Suprapubic skin (tissue), 4 donors: ENCODE measurements around the gene XYLT2. TPM values are rescaled to one million over a fixed set of nuclear protein-coding genes. Genes with fewer than 3 reads are reported as not detected.

Experiments
- DNase-seq, 2 donors: peaks; one replicate each; pipeline ENCODE4 v3.0.0-alpha.2; 2019; ENCODE audit warnings: low spot score in 2 of 2
- H3K27ac ChIP-seq: fragments of 200-600 bp; sonication (generic); one replicate; pipeline ENCODE4 v1.5.1; 2019
- H3K27me3 ChIP-seq: fragments of 200-600 bp; sonication (generic); one replicate; pipeline ENCODE4 v1.5.1; 2019
- H3K36me3 ChIP-seq: fragments of 200-600 bp; sonication (generic); one replicate; pipeline ENCODE4 v1.5.1; 2019
- H3K4me1 ChIP-seq: fragments of 200-600 bp; sonication (generic); one replicate; pipeline ENCODE4 v1.5.1; 2019
- H3K4me3 ChIP-seq: fragments of 200-600 bp; sonication (generic); one replicate; pipeline ENCODE4 v1.5.1; 2019; ENCODE audit warnings: mild to moderate bottlenecking
- H3K9me3 ChIP-seq: fragments of 200-600 bp; sonication (generic); one replicate; pipeline ENCODE4 v1.5.1; 2019
- CTCF ChIP-seq, 2 donors: fragments of 200-600 bp in 1 of 2; fragments of 450-650 bp in 1 of 2; sonication (generic) in 1 of 2; IDR thresholded peaks; one replicate each; pipeline ENCODE4 v1.5.1; 2016 to 2019; ENCODE audit warnings: antibody characterized with exemption in 2 of 2, mild to moderate bottlenecking in 1 of 2, moderate library complexity in 1 of 2
- EP300 ChIP-seq: sonication (generic); formaldehyde crosslinking; IDR thresholded peaks from one replicate; pipeline ENCODE4 v1.6.1; 2017; ENCODE audit warnings: antibody characterized with exemption
- POLR2A ChIP-seq, 2 donors: fragments of 450-650 bp; IDR thresholded peaks; one replicate each; pipeline ENCODE4 v1.6.1; 2017; ENCODE audit warnings: antibody characterized with exemption in 2 of 2, mild to moderate bottlenecking in 2 of 2, moderate library complexity in 2 of 2
- POLR2AphosphoS5 ChIP-seq, 3 donors: sonication (generic); formaldehyde crosslinking; IDR thresholded peaks; one replicate each; pipeline ENCODE4 v1.6.1; 2017; ENCODE audit warnings: antibody characterized with exemption in 3 of 3
- WGBS: methylation state at CpG from one replicate; pipeline ENCODE4 v1.1.5; 2018; 5-methylcytosine and 5-hydroxymethylcytosine counted together
- total RNA-seq, 4 donors: library from RNA; depleted of rRNA; stranded (reverse); fragments of >200 nt; gene quantifications; one replicate each; pipeline ENCODE4 v1.1.0, GENCODE V29; 2016

XYLT2 gene
- total RNA-seq, 4 donors from 2014 or later = 36.9 to 61.3 (median 45.5) TPM

GRCh38 chr17:50301891-50302584, 43.9 kb upstream of the XYLT2 start:
- H3K36me3 ChIP-seq = no peaks in the 10 kb centered on the region
- TF ChIP-seq EP300 (no peak), POLR2AphosphoS5 (IDR thresholded peaks at IDR 0.05) (no peak), POLR2A (IDR thresholded peaks at IDR 0.05) (no peak), CTCF (IDR thresholded peaks at IDR 0.05) (no peak)
- no peak overlapping the region for H3K4me3 ChIP-seq
- H3K4me1 ChIP-seq = peaks cover 4% of the 10 kb centered on the region
- no peak for DNase-seq
- no peaks in the 10 kb centered on the region for H3K9me3 ChIP-seq
- H3K27me3 ChIP-seq = no peaks in the 10 kb centered on the region
- no peak overlapping the region for H3K27ac ChIP-seq
- 79% methylated on average over 9 of the region's 9 CpGs for WGBS

GRCh38 chr17:50303051-50303450, 42.9 kb upstream of the XYLT2 start:
- H3K27ac ChIP-seq = no peak overlapping the region
- peaks cover 2% of the 10 kb centered on the region for H3K4me1 ChIP-seq
- DNase-seq = no peak
- no peaks in the 10 kb centered on the region for H3K36me3 ChIP-seq
- TF ChIP-seq CTCF (IDR thresholded peaks at IDR 0.05) (no peak), POLR2AphosphoS5 (IDR thresholded peaks at IDR 0.05) (no peak), EP300 (no peak), POLR2A (IDR thresholded peaks at IDR 0.05) (no peak)
- no peak overlapping the region for H3K4me3 ChIP-seq
- no peaks in the 10 kb centered on the region for H3K9me3 ChIP-seq
- WGBS = 90% methylated on average over 9 of the region's 11 CpGs
- no peaks in the 10 kb centered on the region for H3K27me3 ChIP-seq

GRCh38 chr17:50303596-50303995, 42.3 kb upstream of the XYLT2 start:
- WGBS = 79% methylated on average over 4 of the region's 4 CpGs
- TF ChIP-seq EP300 = no peak
- no peak for TF ChIP-seq CTCF (IDR thresholded peaks at IDR 0.05)
- no peak for TF ChIP-seq POLR2AphosphoS5 (IDR thresholded peaks at IDR 0.05)
- TF ChIP-seq POLR2A (IDR thresholded peaks at IDR 0.05) = no peak
- H3K27me3 ChIP-seq = no peaks in the 10 kb centered on the region
- H3K9me3 ChIP-seq = no peaks in the 10 kb centered on the region
- no peak for DNase-seq
- peaks cover 2% of the 10 kb centered on the region for H3K4me1 ChIP-seq
- H3K36me3 ChIP-seq = no peaks in the 10 kb centered on the region
- no peak overlapping the region for H3K4me3 ChIP-seq
- no peak overlapping the region for H3K27ac ChIP-seq

GRCh38 chr17:50304781-50305404, 41.0 kb upstream of the XYLT2 start:
- H3K36me3 ChIP-seq = no peaks in the 10 kb centered on the region
- H3K4me3 ChIP-seq = no peak overlapping the region
- H3K9me3 ChIP-seq = no peaks in the 10 kb centered on the region
- DNase-seq = peak in 1 of 2 donors; percentile 54
- no peaks in the 10 kb centered on the region for H3K27me3 ChIP-seq
- peaks cover 2% of the 10 kb centered on the region for H3K4me1 ChIP-seq
- no peak overlapping the region for H3K27ac ChIP-seq
- TF ChIP-seq POLR2A (IDR thresholded peaks at IDR 0.05) = no peak
- TF ChIP-seq EP300 = no peak
- TF ChIP-seq POLR2AphosphoS5 (IDR thresholded peaks at IDR 0.05) = no peak
- TF ChIP-seq CTCF (IDR thresholded peaks at IDR 0.05) = no peak
- WGBS = 34% methylated on average over 7 of the region's 7 CpGs

GRCh38 chr17:50307654-50308053, 38.3 kb upstream of the XYLT2 start:
- Histone ChIP-seq H3K4me3 (no peak overlapping the region), H3K9me3 (no peaks in the 10 kb centered on the region), H3K27me3 (peaks cover 12% of the 10 kb centered on the region), H3K4me1 (peaks cover 2% of the 10 kb centered on the region), H3K36me3 (no peaks in the 10 kb centered on the region), H3K27ac (no peak overlapping the region)
- no peak for TF ChIP-seq EP300
- no peak for TF ChIP-seq POLR2A (IDR thresholded peaks at IDR 0.05)
- TF ChIP-seq POLR2AphosphoS5 (IDR thresholded peaks at IDR 0.05) = no peak
- TF ChIP-seq CTCF (IDR thresholded peaks at IDR 0.05) = no peak
- no peak for DNase-seq
- 95% methylated on average over 4 of the region's 4 CpGs for WGBS
